GM19438 (cell line): ENCODE measurements around the gene CASZ1.

Source experiments
- ATAC-seq: cut with Tn5 transposase; IDR thresholded peaks from one replicate; pipeline ENCODE4 v1.9.1; 2021; ENCODE audit warnings: low read depth; ENCODE audit not compliant: unreplicated experiment

The CASZ1 gene

GRCh38 chr1:10795276-10796021, 997 bp downstream of the CASZ1 start:
- ATAC-seq: no peak

GRCh38 chr1:10794724-10795275, 1.6 kb downstream of the CASZ1 start:
- no peak for ATAC-seq

DNA sequence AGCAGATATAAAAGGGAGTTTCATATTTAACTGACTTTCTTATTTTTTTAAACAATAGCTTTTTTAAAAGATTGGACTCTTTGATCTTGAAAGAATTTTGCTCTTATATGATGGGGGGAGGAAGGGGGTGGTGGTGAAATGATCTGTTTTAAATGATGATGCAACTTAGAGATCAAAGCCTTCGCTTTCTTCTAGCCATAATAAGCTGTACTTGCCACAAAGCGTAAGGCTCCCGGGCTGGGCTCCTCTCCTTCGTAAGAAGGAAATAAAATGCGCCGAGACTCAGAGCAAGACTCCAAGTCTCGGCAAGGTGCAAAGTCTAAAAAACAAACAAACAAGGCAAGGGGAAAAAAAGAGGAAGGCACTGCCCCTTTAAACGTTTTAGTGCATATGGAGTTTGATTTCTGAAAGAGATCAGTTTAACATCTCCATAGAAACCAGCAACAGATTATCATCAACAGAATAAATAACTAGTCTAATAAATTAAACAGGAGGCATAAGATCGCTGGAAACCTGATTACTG, 3.3 kb downstream of the CASZ1 start:
- no peak for ATAC-seq

DNA sequence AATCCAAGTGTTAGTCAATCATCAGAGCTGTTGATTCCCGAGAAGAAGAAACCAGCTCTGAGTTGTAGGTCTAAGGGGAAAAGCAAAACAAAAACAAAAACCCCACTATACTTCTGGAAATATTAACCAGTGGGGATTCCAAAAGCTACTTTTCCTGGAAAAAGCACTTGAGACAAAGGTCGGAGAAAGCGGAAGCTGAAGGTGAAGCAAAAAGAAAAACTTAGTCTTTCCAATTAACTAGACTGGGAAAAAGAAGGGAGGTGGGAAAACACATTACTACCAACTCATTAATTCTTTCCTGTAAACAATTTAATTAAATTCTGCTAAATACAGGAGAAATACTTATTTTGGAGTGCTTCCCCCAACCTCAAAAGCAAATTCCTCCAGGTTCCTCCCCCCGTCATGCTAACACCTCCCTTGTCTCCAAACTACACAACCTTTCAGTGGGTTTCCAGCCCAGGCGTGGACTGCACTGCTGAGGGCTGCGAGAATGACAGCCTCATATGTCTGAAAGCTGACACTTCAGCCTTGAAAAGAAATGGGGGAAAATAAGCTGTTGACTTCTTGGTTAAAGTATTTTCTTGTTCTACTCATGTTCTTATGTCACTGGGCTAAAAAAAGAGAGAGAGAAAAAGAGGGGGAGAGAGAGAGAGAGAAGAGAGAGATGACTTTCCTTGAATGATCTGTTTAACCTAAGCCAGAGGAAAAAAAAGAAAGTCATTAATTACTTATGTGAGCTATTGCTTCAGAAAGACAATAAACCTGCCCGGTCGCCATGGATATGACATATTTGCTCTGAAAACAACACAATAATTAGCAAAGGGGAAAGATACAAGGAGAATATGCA, 5.1 kb downstream of the CASZ1 start:
- no peak for ATAC-seq

GRCh38 chr1:10789803-10790702, 6.4 kb downstream of the CASZ1 start:
- no peak for ATAC-seq

- ATAC-seq: no peak
These were observed 7.2 kb downstream of the CASZ1 start for GRCh38 chr1:10789047-10789791.

DNA sequence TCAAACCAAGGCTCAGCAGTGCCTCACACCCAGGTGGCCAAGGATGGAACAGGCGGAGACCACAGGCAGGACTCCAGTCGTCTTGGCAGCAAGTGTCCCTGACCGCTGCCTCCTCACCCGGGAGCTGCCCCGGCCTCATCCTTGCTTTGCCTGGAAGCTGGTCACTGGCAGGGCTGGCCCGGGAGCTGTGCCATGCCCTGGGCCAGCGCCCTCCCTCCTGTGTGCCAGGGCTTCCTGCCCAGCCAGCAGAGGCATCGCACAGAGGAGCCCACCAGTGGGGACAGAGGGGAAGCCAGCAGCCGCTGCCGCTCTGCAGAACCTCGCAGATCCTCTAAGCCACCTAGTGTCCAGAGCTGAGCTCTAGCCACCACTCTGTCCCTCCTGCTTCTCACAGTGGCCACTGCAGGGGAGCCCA, 7.8 kb downstream of the CASZ1 start:
- no peak for ATAC-seq

DNA sequence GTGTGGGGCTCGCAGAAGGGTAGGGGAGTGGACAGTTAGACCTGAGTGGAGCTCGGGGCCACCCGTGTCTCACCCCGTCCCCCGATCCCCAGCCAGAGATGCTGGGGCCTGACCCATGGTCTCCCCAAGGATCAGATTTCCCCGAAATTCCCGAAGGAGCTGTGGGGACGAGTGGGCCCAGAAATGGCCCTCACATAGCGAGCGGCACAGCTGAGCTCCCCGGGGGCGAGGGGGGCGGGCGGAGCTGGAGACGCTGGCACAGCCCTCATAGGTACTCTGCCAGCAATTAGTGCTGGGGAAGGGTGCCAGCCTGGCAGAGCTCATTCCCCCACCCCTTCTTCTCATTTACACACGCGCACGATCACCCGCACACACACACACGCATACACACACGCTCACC, 9.2 kb downstream of the CASZ1 start:
- ATAC-seq: no peak

DNA sequence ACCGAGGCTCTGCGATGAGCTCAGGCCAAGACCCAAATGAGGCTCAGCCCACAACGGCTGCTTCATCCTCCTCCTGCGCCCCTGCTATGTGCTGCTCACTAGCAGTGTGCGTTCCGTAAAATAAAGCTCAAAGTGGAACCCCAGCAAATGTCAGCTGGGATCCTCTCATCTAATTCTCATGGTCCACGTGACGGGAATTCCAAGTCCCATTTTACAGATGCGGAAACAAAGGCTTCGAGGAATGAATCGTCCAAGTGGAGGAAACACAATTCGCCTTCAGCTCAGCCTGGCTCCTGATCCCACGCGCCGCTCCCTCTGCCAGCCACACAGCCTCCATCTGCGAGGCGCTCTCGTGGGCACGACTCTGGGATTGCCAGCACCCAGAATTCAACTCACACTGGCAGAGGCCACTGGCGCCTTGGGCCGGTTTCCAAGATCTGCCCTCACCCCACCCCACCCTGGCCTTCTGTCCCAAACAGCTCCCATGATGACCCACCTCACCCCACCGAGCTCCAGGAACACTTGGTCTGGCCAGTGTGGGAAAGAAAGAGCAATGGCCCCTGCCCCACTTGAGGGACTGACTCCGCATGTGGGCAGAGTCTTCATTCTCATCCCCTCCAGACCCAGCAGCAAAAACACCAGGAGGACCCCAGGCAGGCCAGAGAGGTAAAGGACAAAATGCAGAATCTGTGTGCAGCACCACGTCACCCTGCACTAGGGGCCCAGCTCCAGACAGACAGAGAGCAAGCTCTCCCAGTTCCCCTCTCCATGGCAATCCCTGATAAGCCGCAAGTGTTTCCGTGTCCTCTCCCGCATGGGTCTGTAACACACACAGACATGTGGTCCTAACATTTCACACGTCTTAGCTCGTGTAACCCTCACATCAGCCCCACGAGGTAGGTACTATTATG, 10.5 kb downstream of the CASZ1 start:
- no peak for ATAC-seq

GRCh38 chr1:10784998-10785727, 11.3 kb downstream of the CASZ1 start:
- no peak for ATAC-seq

DNA sequence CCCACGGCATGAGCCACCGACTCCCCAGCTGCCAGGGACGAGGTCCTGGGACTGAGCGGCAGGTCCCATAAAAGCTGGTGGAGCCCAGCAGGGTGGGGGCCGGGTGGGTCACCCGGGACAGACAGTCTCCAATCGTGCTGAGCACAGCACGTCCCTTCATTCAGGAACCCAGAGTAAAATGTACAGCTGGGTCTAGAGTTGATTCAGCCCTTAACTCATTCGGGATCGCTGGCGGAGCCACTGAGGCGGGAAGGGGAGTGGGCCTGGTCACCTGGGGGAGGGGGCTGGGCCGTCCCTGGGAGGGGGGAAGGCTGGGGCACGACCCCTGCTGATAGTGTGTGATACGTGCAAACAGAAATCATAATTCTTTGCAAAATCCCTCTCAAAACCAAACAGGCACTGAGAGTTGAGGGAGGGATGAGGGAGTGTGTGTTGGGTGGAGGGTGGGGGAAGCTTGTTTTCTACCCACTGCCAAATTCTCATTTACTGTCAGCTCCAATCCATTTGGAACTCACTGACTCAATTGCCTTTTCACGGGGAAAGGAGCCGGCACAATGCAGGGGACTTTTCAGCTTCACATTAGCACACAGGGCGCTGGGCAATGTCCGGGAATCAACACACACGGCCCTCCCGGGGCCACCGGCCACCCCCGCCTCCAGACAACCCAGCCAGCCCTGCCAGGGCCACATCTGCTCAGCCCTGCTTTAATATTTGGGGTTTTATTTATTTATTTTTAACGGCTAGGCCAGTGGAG, 13.8 kb downstream of the CASZ1 start:
- no peak for ATAC-seq

DNA sequence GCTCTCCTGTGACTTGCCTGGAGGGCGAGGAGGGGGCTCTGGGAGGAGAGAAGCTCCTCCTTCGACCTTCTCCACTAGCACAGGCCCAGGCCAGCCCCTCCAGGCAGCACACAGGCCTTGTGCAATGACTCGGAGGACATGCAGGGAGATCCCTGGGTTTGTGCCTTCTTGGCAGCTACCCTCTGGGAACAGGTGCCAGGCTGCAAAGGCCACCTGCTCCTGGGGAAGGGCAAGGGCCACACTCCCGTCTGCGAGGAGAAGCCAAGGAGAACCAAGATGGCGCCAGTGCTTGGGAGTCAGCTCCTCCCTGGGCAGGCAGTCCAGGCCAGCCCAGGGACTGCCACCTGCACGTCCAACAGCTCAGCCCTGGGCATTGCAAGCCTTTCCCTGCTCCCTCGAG, 15.3 kb downstream of the CASZ1 start:
- no peak for ATAC-seq

DNA sequence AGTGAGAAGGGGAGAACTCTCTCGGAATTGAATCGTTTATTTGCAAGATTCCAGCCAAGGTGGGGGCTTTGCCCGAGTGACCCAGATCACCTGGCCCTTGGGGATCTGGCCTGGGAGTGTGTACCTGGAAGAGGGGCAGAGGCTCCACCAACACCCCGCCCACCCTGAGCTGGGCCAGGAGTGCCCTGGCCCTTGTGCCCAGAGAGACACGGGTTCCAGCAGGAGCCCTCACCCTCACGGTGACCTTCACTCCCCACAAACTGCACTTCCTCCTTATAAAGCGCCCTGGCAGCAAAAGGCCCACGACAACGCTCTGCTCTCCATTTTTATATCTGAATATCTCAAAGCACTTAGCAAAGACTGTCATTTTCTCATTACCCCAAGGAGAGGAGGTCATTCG, 16.6 kb downstream of the CASZ1 start:
- no peak for ATAC-seq

DNA sequence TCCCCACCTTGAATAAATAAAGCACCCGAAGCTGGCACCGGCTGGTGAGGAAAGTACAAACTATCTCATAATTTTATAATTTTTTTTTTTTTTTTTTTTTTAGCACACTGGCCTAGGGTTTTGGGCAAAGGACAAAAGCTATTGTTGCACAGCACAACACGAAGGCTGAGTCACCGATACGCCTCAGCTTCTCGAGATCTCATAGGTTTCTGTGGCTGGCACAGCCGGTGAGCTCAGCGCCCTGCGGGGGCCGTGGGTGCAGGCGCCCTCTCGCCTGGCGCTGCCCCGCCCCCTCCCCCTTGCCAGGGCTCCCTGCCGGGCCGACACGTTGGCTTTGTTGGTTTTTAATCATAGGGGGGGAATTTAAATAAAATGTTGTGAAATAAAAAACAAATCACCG, 17.2 kb downstream of the CASZ1 start:
- no peak for ATAC-seq

DNA sequence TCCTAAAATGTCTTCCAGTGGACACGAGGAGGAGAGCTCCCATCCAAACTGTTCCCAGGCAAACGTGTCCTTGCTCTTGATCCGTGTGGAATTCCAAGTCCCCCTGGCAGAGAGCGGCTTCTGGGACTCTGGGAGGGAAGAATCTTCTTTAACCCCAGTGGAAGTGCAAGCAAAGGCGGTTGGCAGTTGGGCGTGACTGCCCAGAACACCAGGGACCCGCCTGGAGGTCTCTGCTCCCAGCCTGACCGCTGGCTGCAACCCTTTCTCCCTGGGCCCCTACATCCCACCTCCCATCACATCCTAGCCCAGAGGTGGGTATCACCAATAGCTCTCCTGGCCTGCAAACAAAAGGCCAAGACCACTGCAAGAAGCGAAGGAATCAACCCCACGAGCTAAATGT, 17.8 kb downstream of the CASZ1 start:
- no peak for ATAC-seq

DNA sequence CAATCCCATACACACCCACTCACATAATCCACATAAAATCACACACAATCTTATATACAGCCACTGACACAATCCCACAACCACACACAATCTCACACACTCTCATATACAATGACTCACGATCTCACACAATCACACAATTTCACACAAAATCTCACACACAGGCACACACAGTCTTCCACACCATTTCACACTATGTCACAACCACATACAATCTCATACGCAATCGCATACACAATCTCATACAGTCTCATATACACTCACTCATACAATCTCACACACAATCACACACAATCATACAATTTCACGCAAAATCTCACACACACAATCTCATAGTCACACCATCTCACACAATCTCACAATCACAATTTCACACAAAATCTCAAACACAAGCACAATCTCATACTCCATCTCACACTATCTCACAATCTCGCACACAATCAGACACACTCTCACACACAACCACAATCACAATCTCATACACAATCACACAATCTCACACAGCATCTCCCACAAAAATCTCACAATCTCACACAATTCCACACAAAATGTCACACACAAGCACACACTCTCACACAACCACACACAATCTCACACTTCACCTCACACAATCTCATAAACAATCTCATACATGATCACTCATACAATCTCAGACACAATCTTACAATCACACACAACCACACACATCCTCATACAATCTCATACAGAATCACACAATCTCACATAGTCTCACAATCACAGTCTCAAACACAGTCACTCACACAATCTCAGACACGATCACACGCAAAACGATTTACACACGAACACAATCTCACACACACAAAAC, 18.5 kb downstream of the CASZ1 start:
- no peak for ATAC-seq
